HG03575 (cell line): ENCODE measurements around the gene BARX1.
"Not testable (repeated sequence)": the region's sequence is repeated elsewhere in the genome, so short reads cannot be mapped to it uniquely, and the experiment has no call there.

Experiments
- ATAC-seq: cut with Tn5 transposase; IDR thresholded peaks from one replicate; pipeline ENCODE4 v1.9.1; 2021; ENCODE audit not compliant: unreplicated experiment, insufficient number of reproducible peaks, low FRiP score; ENCODE audit errors: extremely low read depth

The BARX1 gene, protein sequence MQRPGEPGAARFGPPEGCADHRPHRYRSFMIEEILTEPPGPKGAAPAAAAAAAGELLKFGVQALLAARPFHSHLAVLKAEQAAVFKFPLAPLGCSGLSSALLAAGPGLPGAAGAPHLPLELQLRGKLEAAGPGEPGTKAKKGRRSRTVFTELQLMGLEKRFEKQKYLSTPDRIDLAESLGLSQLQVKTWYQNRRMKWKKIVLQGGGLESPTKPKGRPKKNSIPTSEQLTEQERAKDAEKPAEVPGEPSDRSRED

DNA sequence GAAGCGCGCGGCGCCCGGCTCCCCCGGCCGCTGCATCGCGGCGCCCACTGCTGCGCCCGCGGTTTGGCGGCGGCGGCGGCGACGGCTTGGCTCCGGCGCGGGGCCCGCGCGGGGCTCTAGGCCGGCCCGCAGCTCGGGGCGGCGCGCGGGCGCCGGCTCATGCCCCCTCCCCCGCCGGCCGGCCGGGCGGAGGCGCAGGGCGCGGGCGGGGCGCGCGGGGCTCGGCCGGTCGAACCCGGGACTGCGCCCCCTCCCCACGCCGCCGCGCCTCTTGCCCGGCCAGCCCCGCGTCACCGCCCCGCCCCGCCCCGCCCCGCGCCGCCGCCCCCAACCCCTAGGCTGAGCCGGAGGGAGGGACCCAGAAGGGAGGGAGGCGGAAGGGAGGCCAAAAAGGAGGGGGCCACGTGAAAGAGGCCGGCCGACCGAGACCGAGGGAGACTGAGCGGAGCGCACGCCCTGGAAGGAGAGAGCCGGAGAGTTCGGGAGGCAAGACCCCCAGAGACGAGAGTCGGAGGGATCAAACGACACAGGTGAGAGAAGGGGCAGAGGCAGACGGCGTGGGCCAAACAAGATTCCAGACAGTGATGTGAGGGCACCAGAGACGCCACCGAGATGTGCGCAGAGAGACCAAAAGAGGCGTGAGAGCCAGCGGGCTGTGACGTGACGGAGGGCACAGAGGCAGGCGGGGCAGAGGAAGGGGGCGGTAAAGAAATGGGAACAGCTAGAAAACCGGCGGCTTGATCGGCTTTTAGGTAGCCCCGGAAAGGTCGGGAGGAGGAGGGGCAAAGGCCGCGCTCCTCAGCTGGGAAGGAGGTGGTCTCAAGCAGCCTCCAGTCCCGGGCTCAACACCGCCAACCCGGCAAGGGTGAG lies at the start of gene BARX1:
Gene BARX1 (minus strand): TSS at position 245 of the 870 bp plus-strand sequence. CDS start 209 bp downstream, at position 36.
- ATAC-seq = no peak

DNA sequence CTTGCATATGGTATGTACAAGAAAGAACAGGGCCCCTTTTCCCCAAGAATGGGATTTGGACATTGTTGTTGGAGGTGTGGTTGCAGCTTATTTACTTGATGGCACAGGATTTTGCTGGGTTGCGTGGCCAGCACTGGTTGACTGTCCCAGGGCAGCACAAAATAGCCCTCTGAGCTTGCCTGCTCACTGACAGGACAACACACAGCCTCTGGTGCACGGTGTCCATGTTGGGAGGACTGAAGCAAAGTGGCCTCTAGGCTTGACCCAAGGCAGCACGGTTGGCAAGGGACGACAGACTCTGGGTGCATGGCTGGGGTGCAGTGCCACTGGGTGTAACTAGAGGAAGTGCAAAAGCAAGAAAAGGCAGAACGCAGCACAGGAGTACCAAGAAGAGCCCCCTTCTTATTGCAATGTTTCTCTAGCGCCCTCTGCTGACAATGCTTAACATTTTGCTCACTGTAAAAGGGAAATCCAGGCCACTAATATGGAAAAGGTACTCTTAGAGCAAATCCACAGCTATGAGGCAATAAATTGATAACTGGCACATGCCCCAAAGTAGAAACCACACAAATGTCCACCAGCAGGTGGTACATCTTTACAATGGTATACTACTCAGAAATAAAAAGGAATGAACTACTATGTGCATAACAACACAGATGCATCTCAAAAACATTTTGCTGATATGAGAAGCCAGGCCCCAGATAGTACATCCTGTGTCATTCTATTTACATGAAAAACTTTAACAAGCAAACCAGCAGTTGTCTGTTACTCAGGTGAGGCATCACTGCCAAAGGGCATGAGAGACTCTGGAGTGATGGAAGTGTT lies 47.4 kb upstream of the BARX1 start:
- no peak for ATAC-seq

DNA sequence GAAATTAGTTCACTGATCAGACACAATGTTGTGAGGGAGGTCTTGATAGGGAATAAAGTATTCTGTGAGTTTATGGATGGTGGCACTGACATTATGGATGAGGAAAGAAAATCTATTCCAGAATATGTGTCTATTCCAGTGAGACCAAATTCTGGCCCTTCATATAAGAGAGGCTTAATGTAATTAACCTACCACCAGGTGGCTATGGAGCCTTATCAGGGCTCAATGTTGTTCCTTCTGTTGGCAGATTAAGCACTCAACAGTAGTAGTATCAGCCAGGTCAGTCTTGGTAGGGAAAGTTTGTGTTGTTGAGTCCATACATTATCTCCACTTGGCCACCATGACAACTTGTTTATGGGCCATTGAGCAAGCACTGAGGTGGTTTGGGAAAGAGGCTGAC lies 41.7 kb upstream of the BARX1 start:
- no peak for ATAC-seq

DNA sequence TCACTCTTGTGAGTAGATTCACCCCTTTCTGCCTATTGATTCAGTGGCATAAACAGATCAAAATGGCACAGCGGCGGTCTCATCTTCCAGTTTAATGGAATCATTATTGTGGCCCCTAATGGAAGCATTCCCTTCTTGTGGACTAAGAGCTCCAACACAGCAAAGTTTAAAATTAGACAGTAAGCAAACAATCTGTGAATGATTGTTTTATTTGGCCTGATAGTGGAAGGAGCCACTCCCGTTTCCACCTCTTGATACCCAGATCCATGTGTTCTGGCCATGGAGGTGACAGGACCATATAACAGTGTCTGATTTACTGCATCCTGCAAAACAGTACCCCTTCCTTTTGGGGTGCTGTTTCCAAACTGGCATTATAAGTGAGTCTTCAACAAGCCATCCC lies 41.2 kb upstream of the BARX1 start:
- ATAC-seq = no peak

DNA sequence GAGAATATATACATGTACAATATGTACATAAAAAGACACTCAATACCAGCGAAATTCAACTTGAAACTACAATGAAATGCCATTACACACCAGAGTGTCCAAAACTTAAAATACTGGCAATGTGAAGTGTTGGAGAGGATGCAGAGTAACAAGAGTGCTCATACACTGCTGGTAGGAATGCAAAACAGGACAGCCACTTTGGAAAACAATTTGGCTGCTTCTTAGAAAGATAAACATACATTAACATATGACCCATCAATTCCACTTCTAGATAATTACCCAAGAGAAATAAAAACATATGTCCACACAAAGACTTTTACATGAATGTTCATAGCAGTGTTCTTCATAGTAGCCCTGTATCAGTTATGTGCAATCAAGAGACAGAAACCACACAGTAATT lies 39.4 kb upstream of the BARX1 start:
- ATAC-seq = no peak

DNA sequence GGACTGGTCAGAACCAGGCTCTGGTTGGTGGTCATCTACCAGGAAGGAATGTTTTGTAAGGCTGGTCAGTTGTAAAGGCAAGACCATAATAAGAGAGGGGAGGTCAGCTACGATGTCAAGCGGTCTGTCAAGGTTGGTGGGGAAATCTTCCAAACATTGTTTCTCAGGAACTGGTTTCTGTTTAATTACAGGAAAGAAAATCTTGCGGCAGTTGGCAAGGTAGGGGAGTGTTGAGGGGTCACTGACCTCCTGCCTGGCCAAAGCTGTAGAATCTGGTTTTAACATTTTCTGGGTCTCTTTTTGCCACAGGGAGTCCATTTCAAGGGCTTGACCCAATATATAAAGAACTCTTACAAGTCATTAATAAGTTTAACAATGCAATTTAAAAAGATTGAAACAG lies 39.0 kb upstream of the BARX1 start:
- no peak for ATAC-seq

DNA sequence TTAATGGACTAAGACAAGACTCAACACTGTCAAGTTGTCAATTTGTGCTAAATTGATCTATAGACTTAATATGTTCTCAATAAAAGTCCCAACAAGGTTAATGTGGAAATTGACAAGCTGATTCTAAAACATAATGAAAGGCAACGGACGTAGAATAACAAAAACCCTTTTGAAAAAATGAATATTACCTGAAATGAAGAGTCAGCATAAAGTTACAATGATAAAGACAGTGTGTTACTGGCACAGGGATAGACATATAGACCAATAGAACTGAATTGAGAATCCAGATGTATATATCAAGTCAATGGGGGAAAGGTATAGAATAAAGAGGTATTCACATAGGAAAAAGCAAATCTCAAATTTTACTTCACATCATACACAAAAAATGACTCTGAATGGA lies 37.7 kb upstream of the BARX1 start:
- ATAC-seq = no peak

DNA sequence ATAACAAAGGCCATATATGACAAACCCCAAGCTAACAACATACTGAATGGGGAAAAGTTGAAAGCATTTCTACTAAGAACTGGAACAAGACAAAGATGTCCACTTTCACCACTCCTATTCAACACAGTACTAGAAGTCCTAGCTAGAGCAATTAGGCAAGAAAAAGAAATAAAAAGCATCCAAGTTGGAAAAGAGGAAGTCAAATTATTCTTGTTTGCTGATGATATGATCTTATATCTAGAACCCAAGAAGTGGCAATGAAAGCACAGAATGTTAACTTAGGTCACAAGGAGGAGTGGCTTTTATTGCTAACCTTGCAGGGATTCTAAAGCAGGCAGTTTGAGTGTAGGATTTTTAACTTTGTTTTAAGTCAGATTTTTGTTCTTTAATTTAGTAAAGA lies 35.3 kb upstream of the BARX1 start:
- ATAC-seq = no peak

DNA sequence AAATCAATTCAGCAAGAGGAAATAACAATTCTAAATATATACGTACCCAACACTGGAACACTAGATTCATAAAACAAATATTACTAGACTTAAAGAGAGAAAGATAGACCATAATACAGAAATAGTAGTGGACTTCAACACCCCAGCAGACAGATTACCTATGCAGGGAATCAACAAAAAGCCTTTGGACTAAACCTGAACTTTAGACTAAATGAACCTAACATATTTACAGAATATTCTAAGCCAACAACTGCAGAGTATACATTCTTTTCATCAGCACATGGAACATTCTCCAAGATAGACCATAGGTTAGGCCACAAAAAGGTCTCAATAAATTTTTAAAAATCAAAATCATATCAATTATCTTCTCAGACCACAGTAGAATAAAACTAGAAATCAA lies 32.9 kb upstream of the BARX1 start:
- ATAC-seq = no peak

DNA sequence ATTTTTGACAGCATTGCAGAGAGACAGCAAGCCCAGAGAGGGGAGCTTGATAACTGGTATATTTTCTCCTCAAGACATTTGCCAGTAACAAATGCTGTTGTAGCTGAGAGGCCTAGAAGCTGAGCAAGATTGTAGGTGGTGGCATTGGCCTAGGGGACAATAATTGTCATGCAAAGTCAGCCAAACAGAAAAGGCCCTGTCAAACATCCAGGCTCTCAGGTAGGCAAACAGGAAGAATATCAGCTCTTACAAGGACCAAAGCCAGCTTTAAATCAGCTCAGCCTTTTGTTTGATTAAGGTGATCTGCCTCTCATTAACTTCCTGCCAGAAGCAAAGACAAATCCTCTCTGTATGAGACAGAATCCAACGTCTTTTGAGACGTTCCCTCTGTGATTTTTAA lies 29.7 kb upstream of the BARX1 start:
- ATAC-seq = no peak

DNA sequence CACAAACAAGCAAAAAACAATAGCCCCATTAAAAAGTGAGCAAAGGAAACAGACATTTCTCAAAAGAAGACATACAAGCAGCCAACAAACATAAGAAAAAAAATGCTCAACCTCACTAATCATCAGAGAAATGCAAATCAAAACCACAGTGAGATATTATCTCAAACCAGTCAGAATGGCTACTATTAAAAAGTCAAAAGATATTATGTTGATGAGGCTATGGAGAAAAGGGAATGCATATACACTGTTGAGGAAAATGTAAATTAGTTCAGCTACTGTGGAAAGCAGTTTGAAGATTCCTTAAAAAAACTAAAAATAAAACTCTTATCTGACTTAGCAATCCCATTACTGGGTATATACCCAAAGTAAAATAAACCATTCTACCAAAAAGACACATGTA lies 28.7 kb upstream of the BARX1 start:
- no peak for ATAC-seq

DNA sequence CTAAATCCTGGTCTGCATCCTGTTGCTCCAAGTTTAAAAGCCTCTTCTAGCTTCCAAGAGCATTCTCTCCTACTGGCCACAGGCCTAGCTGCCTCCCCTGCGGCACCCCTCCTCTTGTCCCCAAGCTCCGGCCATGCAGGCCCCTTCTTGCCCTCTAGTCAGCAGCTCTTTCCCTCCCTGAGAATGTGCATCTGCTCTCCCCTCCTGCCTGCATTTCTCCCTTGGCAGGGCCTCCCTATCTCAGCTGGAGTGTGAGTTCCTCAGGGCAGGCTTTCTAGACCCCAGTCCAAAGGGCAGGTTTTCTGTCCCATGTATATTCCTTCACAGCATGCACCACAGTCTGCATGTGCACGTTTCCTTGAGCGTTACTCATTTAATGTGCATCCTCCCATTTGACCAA lies 24.6 kb upstream of the BARX1 start:
- no peak for ATAC-seq

DNA sequence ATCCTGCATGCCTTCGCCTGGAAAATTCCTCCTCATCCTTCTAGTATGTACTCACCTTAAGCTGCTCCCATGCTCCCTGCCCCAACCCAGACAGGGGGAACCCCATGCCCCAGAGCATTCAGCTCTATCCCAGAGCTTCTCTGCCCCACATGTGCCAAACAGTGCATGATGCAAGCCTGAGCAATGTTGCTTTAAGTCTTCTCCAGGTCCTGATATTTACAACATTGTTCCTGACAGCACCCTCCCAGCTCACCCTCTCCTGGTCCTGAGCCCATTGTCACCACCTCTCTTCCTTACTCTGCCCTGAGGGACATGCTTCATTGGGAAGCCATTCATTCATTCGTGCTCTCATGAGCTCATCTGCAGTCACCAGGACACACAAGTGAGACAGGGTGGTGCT lies 23.4 kb upstream of the BARX1 start:
- ATAC-seq = no peak

DNA sequence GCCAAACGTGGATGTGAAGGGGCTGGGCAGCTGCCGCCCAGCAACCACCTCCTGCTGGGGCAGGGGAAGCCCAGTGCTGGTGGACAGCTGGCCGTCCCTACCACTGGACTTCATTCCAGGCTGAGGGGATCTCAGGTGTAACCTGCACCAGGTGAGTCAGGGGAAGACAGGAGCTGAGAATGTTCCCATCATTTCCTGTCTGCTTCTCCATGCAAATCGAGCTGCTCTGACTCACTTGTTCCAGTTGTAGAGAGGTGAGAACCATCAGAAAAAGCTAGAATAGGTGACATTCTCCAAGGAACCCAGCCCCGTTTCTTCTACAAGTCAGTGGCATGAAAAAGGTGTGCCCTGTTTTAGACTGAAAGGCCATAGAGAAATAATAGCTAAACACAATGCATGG lies 21.8 kb upstream of the BARX1 start:
- no peak for ATAC-seq

DNA sequence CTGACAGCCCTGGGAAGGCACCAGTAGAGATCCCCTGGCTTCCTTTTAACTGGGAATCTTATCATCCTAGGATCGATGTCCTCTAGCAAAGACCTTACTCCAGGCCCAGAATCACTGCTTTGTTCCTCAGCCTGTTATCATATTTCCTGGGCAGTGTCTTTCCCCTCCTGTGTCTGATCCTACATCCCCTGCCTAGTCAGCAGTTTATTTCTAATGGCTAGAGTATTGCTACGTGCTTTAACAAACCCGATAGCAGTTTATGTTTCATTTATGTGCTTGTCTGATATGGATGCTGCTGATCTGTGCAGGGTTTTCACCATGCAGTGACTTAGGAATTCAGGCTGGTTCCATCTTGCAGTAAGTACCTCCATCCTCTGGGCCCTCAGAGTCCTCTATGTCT lies 20.9 kb upstream of the BARX1 start:
- ATAC-seq = no peak

DNA sequence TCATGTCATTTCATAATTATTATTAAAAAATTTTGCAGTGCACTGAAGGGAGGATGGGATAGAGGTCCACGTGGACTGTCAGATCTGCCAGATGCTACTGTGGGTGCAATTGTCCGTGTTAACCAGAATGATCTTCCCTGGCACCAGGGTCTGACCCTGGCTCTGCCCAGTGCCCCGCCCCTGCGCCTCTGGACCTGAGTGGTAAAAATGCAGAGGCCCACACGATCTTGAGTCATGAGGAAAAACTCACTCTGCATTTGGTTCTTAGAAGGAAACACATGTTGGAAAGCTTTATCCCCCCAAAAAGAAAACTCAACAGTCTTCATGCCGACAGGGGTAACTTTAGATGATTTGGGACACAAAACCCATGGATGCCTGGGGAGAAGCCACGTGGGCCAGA lies 20.1 kb upstream of the BARX1 start:
- no peak for ATAC-seq

DNA sequence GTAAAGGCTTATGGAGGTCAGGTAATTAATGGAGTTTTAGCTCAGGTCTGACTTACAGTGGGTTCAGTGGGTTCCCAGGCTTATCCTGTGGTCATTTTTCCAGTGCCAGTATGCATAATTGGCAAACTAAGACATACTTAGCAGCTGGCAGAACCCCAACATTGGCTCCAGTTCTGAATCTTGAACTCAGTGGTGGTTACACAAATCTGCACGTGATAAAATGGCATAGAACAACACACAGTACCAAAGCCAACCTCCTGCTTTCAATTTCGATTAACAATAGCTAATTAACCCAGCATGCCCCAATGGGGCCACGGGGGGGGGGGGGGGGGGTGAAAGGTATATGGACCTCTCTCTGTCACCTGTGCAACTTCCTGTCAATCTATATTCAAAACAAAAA lies 19.0 kb upstream of the BARX1 start:
- no peak for ATAC-seq

DNA sequence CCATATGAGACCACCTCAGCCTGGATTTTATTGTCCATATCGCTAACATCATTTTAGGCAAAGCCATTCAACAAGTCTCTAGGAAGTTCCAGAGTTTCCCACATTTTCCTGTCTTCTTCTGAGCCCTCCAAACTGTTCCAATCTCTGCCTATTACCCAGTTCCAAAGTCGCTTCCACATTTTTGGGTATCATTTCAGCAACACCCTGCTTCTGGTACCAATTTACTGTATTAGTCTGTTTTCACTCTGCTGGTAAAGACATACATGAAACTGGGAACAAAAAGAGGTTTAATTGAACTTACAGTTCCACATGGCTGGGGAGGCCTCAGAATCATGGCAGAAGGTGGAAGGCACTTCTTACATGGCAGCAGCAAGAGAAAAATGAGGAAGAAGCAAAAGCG lies 17.5 kb upstream of the BARX1 start:
- ATAC-seq = not testable (repeated sequence)

DNA sequence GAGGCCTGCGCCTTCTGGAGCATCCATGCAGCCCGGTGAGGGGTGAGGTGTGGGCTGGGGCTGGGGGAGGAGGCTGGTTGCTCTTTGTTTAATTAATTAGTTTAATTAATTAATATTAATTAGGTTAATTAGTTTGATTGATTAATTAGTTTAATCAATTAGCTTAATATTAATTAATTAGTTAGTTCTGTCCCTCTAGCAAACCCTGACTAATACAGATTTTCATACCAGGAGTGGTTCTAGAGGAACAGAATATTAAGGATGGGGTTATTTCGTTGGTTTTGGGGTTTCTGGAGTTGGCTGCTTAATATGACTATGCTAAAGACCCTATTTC lies 14.1 kb upstream of the BARX1 start:
- ATAC-seq = no peak
